ENCODE measurements around the gene NDC80. TPM values are rescaled to one million over a fixed set of nuclear protein-coding genes. Genes with fewer than 3 reads are reported as not detected.

Gene NDC80
- total and polyA plus RNA-seq, 9 of the 15 experiments (the other 6 are each of a cell fraction or from before 2014, with no cell fraction given), result 65.2 to 97.9 (median 83.3) TPM

DNA sequence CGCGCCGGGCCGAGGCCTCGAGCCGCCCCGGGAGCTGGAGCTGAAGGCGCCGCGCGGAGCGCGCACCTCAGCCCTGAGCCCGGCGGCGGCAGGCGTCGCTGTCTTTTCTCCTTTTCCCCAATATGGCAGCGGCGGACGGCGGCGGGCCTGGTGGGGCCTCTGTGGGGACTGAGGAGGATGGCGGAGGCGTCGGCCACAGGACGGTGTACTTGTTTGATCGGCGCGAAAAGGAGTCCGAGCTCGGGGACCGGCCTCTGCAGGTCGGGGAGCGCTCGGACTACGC, 84.5 kb downstream of the NDC80 start (continued):
- no peak for TF ChIP-seq TCFL5 (CRISPR knock-in tag; conservative IDR thresholded peaks at IDR 0.05)
- TF ChIP-seq TCF7 (IDR thresholded peaks at IDR 0.05; ENCODE audit: borderline replicate concordance), result no peak
- TF ChIP-seq, protein P1, sequence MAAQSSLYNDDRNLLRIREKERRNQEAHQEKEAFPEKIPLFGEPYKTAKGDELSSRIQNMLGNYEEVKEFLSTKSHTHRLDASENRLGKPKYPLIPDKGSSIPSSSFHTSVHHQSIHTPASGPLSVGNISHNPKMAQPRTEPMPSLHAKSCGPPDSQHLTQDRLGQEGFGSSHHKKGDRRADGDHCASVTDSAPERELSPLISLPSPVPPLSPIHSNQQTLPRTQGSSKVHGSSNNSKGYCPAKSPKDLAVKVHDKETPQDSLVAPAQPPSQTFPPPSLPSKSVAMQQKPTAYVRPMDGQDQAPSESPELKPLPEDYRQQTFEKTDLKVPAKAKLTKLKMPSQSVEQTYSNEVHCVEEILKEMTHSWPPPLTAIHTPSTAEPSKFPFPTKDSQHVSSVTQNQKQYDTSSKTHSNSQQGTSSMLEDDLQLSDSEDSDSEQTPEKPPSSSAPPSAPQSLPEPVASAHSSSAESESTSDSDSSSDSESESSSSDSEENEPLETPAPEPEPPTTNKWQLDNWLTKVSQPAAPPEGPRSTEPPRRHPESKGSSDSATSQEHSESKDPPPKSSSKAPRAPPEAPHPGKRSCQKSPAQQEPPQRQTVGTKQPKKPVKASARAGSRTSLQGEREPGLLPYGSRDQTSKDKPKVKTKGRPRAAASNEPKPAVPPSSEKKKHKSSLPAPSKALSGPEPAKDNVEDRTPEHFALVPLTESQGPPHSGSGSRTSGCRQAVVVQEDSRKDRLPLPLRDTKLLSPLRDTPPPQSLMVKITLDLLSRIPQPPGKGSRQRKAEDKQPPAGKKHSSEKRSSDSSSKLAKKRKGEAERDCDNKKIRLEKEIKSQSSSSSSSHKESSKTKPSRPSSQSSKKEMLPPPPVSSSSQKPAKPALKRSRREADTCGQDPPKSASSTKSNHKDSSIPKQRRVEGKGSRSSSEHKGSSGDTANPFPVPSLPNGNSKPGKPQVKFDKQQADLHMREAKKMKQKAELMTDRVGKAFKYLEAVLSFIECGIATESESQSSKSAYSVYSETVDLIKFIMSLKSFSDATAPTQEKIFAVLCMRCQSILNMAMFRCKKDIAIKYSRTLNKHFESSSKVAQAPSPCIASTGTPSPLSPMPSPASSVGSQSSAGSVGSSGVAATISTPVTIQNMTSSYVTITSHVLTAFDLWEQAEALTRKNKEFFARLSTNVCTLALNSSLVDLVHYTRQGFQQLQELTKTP (IDR thresholded peaks at IDR 0.05; ENCODE audit: low read depth in 1 of 2, partially characterized antibody in 2 of 2), result no peak
- TF ChIP-seq JUNB (CRISPR knock-in tag; conservative IDR thresholded peaks at IDR 0.05), result no peak
- TF ChIP-seq CCNT2 (IDR thresholded peaks at IDR 0.05; ENCODE audit: borderline replicate concordance, extremely low read depth, insufficient read length, low read depth, low read length), result no peak
- TF ChIP-seq DPF2 (IDR thresholded peaks at IDR 0.05), result no peak
- TF ChIP-seq ZZZ3 (IDR thresholded peaks at IDR 0.05), result no peak
- no peak for TF ChIP-seq ZNF263 (CRISPR knock-in tag; IDR thresholded peaks at IDR 0.05; ENCODE audit: borderline replicate concordance)
- TF ChIP-seq ATF3 (IDR thresholded peaks at IDR 0.05), result no peak
- no peak for TF ChIP-seq ATF3 (CRISPR knock-in tag; conservative IDR thresholded peaks at IDR 0.05)
- TF ChIP-seq ZNF398 (CRISPR knock-in tag; IDR thresholded peaks at IDR 0.05), result no peak
- no peak for TF ChIP-seq RUNX1 (IDR thresholded peaks at IDR 0.05; ENCODE audit: low read depth)
- TF ChIP-seq NCOA1 (IDR thresholded peaks at IDR 0.05; ENCODE audit: low read depth), result no peak
- TF ChIP-seq ZNF431 (CRISPR knock-in tag; IDR thresholded peaks at IDR 0.05), result peak; percentile 11; the same call in 1 of the 2 replicates
- no peak for TF ChIP-seq MAFK (IDR thresholded peaks at IDR 0.05; ENCODE audit: low read length)
- TF ChIP-seq KAT7 (CRISPR knock-in tag; IDR thresholded peaks at IDR 0.05; ENCODE audit: borderline replicate concordance), result 0 out of 2 replicates have a peak, but pooled peaks have one; percentile 29
- TF ChIP-seq HBP1 (CRISPR knock-in tag; IDR thresholded peaks at IDR 0.05), result no peak
- TF ChIP-seq MCM7 (IDR thresholded peaks at IDR 0.05), result no peak
- no peak for TF ChIP-seq NBN (IDR thresholded peaks at IDR 0.05; ENCODE audit: low read depth)
- TF ChIP-seq, protein P2, sequence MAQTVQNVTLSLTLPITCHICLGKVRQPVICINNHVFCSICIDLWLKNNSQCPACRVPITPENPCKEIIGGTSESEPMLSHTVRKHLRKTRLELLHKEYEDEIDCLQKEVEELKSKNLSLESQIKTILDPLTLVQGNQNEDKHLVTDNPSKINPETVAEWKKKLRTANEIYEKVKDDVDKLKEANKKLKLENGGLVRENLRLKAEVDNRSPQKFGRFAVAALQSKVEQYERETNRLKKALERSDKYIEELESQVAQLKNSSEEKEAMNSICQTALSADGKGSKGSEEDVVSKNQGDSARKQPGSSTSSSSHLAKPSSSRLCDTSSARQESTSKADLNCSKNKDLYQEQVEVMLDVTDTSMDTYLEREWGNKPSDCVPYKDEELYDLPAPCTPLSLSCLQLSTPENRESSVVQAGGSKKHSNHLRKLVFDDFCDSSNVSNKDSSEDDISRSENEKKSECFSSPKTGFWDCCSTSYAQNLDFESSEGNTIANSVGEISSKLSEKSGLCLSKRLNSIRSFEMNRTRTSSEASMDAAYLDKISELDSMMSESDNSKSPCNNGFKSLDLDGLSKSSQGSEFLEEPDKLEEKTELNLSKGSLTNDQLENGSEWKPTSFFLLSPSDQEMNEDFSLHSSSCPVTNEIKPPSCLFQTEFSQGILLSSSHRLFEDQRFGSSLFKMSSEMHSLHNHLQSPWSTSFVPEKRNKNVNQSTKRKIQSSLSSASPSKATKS (CRISPR knock-in tag; IDR thresholded peaks at IDR 0.05), result no peak

Data from K562 (cell line).